Testis (tissue), 2 donors: ENCODE results near the gene DBF4B.

Experiments
- CTCF ChIP-seq, 3 experiments: fragments of 450-650 bp in 2 of 3; fragments of 200-600 bp in 1 of 3; sonication (generic) in 1 of 3; IDR thresholded peaks; one replicate each; pipeline ENCODE4 v1.5.1; 2016 to 2019; ENCODE audit warnings: antibody characterized with exemption in 3 of 3, mild to moderate bottlenecking in 2 of 3, moderate library complexity in 1 of 3
- POLR2A ChIP-seq: fragments of 450-650 bp; IDR thresholded peaks from one replicate; pipeline ENCODE4 v1.6.1; 2017; ENCODE audit warnings: antibody characterized with exemption, mild to moderate bottlenecking, moderate library complexity

- TF ChIP-seq CTCF (IDR thresholded peaks at IDR 0.05): no peak
- no peak for TF ChIP-seq POLR2A
Measured at GRCh38 chr17:44689477-44690217, 18.8 kb upstream of the DBF4B start, which contains the start of gene CCDC43.
